DOHH2 (cell line): ENCODE measurements around the gene CIDEB.

Experiments
- CTCF ChIP-seq: fragments of 200-600 bp; sonication (generic); IDR thresholded peaks from one replicate; pipeline ENCODE4 v1.5.1; 2014; ENCODE audit warnings: antibody characterized with exemption, mild to moderate bottlenecking, low read depth, low read length; ENCODE audit not compliant: poor library complexity, severe bottlenecking
- EZH2phosphoT487 ChIP-seq: fragments of 200-600 bp; sonication (generic); IDR thresholded peaks from 2 replicates; pipeline ENCODE4 v1.6.1; 2017; ENCODE audit warnings: borderline replicate concordance, mild to moderate bottlenecking, antibody characterized with exemption, low read length, moderate library complexity, mixed read lengths

- TF ChIP-seq CTCF = no peak
- TF ChIP-seq EZH2phosphoT487 = no peak
These were observed 50.8 kb downstream of the CIDEB start for GRCh38 chr14:24256960-24257359.
